ENCODE data around the gene DOCK1.

DOCK1 gene

GRCh38 chr10:127322286-127322685 lies 417.1 kb downstream of the DOCK1 start:
- H3K4me1 ChIP-seq (ENCODE audit: insufficient read depth, low read length, poor library complexity, severe bottlenecking), result no peaks in the 10 kb centered on the region
- H3K27me3 ChIP-seq (ENCODE audit: insufficient read depth, low read length, poor library complexity, severe bottlenecking), result no peaks in the 10 kb centered on the region
- H3K4me2 ChIP-seq (ENCODE audit: low read depth, low read length, poor library complexity, severe bottlenecking), result no peak overlapping the region
- no peaks in the 10 kb centered on the region for H3K79me2 ChIP-seq (ENCODE audit: insufficient read depth, low read length)
- peaks cover 6% of the 10 kb centered on the region; the same call in 1 of the 2 replicates for H3K9me3 ChIP-seq (ENCODE audit: insufficient read depth, low read depth, low read length)
- TF ChIP-seq EZH2phosphoT487 (IDR thresholded peaks at IDR 0.05; ENCODE audit: borderline replicate concordance), result no peak
- TF ChIP-seq, protein P1, sequence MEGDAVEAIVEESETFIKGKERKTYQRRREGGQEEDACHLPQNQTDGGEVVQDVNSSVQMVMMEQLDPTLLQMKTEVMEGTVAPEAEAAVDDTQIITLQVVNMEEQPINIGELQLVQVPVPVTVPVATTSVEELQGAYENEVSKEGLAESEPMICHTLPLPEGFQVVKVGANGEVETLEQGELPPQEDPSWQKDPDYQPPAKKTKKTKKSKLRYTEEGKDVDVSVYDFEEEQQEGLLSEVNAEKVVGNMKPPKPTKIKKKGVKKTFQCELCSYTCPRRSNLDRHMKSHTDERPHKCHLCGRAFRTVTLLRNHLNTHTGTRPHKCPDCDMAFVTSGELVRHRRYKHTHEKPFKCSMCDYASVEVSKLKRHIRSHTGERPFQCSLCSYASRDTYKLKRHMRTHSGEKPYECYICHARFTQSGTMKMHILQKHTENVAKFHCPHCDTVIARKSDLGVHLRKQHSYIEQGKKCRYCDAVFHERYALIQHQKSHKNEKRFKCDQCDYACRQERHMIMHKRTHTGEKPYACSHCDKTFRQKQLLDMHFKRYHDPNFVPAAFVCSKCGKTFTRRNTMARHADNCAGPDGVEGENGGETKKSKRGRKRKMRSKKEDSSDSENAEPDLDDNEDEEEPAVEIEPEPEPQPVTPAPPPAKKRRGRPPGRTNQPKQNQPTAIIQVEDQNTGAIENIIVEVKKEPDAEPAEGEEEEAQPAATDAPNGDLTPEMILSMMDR (conservative IDR thresholded peaks at IDR 0.05; ENCODE audit: low read length), result no peak
- no peaks in the 10 kb centered on the region for H4K20me1 ChIP-seq (ENCODE audit: insufficient read depth, low read length, poor library complexity, severe bottlenecking)
- no peak overlapping the region for H3K4me3 ChIP-seq (ENCODE audit: low read length, poor library complexity, severe bottlenecking)
- H2AFZ ChIP-seq (ENCODE audit: low read length), result no peak overlapping the region
- no peaks in the 10 kb centered on the region for H3K9me2 ChIP-seq (replicated peaks; ENCODE audit: low read depth, low read length)
- no peaks in the 10 kb centered on the region for H3F3A ChIP-seq (ENCODE audit: low read depth)
- no peaks in the 10 kb centered on the region for H3K36me3 ChIP-seq (ENCODE audit: insufficient read depth, low read length)
- no peak overlapping the region for H3K9ac ChIP-seq (ENCODE audit: low read depth, low read length, poor library complexity, severe bottlenecking)

DNA sequence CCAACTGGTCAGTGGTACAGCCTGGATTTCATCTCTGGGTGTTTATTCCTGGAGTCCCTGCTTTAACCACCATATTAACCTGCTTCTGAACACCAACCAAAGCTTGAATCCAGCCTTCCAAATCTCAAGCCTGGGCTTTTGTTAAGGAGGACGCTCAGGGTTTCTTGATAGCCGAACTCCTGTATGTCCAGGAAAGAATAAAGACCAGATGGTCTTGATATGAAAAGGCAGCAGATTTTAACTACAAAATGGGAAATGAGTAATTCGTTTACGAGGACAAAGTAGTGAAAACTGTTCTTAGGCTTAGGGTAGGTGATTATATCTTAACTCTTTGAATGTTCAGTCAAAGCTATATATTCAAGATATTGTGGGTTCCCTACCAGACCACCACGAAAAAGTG lies 420.3 kb downstream of the DOCK1 start:
- no peaks in the 10 kb centered on the region for H3K9me2 ChIP-seq (replicated peaks; ENCODE audit: low read depth, low read length)
- H3K9me3 ChIP-seq (ENCODE audit: insufficient read depth, low read depth, low read length), result no peaks in the 10 kb centered on the region; the same call in 1 of the 2 replicates

GRCh38 chr10:127326883-127327282 lies 421.7 kb downstream of the DOCK1 start:
- Histone ChIP-seq H3K4me2 (ENCODE audit: low read depth, low read length, poor library complexity, severe bottlenecking) (no peak overlapping the region), H4K20me1 (ENCODE audit: insufficient read depth, low read length, poor library complexity, severe bottlenecking) (no peaks in the 10 kb centered on the region), H3K36me3 (ENCODE audit: insufficient read depth, low read length) (no peaks in the 10 kb centered on the region), H2AFZ (ENCODE audit: low read length) (no peak overlapping the region), H3K9me2 (replicated peaks; ENCODE audit: low read depth, low read length) (no peaks in the 10 kb centered on the region), H3K4me3 (ENCODE audit: low read length, poor library complexity, severe bottlenecking) (no peak overlapping the region), H3K9me3 (ENCODE audit: insufficient read depth, low read depth, low read length) (no peaks in the 10 kb centered on the region; the same call in 1 of the 2 replicates), H3K27me3 (ENCODE audit: insufficient read depth, low read length, poor library complexity, severe bottlenecking) (no peaks in the 10 kb centered on the region), H3K9ac (ENCODE audit: low read depth, low read length, poor library complexity, severe bottlenecking) (no peak overlapping the region), H3K79me2 (ENCODE audit: insufficient read depth, low read length) (no peaks in the 10 kb centered on the region), H3F3A (ENCODE audit: low read depth) (no peaks in the 10 kb centered on the region), H3K4me1 (ENCODE audit: insufficient read depth, low read length, poor library complexity, severe bottlenecking) (no peaks in the 10 kb centered on the region)
- TF ChIP-seq EZH2phosphoT487 (IDR thresholded peaks at IDR 0.05; ENCODE audit: borderline replicate concordance), result no peak
- TF ChIP-seq, protein P1 (conservative IDR thresholded peaks at IDR 0.05; ENCODE audit: low read length), result no peak

More for the DNA sequence above, 420.3 kb downstream of the DOCK1 start:
- Histone ChIP-seq H4K20me1 (ENCODE audit: insufficient read depth, low read length, poor library complexity, severe bottlenecking) (no peaks in the 10 kb centered on the region), H3K4me2 (ENCODE audit: low read depth, low read length, poor library complexity, severe bottlenecking) (no peak overlapping the region), H3K4me3 (ENCODE audit: low read length, poor library complexity, severe bottlenecking) (no peak overlapping the region), H3K9ac (ENCODE audit: low read depth, low read length, poor library complexity, severe bottlenecking) (no peak overlapping the region), H3K27me3 (ENCODE audit: insufficient read depth, low read length, poor library complexity, severe bottlenecking) (no peaks in the 10 kb centered on the region), H3K79me2 (ENCODE audit: insufficient read depth, low read length) (no peaks in the 10 kb centered on the region), H3K36me3 (ENCODE audit: insufficient read depth, low read length) (no peaks in the 10 kb centered on the region), H2AFZ (ENCODE audit: low read length) (no peak overlapping the region), H3F3A (ENCODE audit: low read depth) (no peaks in the 10 kb centered on the region), H3K4me1 (ENCODE audit: insufficient read depth, low read length, poor library complexity, severe bottlenecking) (no peaks in the 10 kb centered on the region)
- TF ChIP-seq, protein P1 (conservative IDR thresholded peaks at IDR 0.05; ENCODE audit: low read length), result no peak
- TF ChIP-seq EZH2phosphoT487 (IDR thresholded peaks at IDR 0.05; ENCODE audit: borderline replicate concordance), result no peak
